ENCODE data around the gene PRCC. TPM values are rescaled to one million over a fixed set of nuclear protein-coding genes. Genes with fewer than 3 reads are reported as not detected.

The PRCC gene
- total and polyA plus RNA-seq, 4 donors, result 23.9 to 110 (median 71.0) TPM

DNA sequence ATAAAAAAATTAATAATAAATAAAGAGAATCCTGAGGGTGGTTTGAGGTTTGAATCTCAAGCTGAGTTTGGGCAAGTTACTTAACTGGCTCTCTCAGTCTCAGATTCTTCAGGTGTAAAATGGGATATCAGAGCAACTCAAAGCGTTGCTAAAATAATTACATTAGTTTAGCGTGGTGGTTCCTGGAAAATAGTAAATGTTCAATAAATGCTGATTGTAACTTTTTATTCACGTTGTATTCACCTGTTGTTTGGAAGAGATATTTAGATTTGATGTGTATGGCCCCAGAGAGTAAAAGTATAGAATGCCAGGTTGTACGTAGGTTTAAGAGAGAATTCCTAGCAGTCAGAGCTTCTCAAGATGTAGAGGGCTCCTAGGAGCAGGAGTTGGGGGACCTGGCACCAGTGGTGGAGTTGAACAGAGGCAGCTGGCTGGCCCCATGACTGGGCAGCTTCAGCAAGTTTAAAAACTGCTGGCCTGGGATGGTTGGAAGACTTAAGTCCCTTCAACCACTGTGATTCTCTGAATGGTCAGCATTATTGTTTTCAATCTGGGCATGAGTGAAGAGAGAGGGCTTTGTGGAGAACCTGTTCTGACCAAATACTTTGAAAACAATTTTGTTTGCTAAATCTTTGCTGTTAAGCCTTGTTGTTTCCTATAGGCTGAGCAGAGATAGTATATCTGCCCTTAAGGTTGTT, 22.4 kb downstream of the PRCC start:
- no peak overlapping the region for H3K27ac ChIP-seq (ENCODE audit: low read depth, low read length)
- WGBS (ENCODE audit: insufficient coverage), result 97% methylated on average over 3 of the region's 4 CpGs
- H3K9me3 ChIP-seq (ENCODE audit: control insufficient read depth, insufficient read depth, low read length), result no peaks in the 10 kb centered on the region
- H3K27me3 ChIP-seq (ENCODE audit: control insufficient read depth, insufficient read depth, low read length), result no peaks in the 10 kb centered on the region
- H3K36me3 ChIP-seq (ENCODE audit: control insufficient read depth, insufficient read depth, low read length), result peaks cover 65% of the 10 kb centered on the region
- H3K4me3 ChIP-seq (ENCODE audit: low read depth, low read length), result no peak overlapping the region
- no peaks in the 10 kb centered on the region for H3K4me1 ChIP-seq (ENCODE audit: control insufficient read depth, insufficient read depth, low read length)
- DNase-seq (ENCODE audit: low read depth in 4 of 6, low spot score in 6 of 6), result no peak

DNA sequence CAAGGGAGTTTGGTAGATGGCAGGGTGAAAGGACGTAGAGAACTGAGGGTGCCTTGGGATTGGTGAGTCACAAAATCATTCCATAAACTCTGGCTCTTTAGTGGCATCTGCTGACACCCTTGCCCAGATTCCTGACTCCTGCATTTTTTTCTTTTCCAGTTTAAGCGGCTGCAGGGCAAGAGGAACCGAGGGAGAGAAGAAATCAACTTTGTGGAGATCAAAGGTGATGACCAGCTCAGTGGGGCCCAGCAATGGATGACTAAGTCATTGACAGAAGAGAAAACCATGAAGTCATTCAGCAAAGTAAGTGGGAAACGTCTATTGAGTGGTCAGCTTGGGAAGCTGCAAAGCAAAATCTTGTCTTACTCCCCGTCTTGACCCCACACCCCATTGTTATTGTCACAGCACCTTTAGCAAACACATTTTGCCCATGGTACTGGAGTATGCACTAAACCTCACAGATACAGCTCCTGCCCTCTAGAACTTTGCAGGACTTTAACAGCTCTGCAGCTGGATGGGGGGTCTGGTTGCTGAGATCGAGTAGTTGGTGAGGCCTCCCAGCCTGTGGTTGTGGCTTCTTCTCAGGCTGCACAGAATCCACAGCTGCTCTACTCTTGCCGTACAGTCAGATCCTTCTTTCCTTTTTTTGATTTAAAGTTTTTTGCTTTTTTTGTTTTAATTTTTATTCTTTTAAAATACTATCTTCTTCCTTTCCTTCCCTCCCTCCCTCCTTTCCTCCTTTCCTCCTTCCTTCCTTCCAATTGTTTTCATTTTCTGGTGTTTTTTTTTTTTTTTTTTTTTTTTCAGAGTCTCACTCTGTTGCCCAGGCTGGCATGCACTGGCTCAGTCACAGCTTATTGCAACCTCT, 27.4 kb downstream of the PRCC start:
- Histone ChIP-seq H3K36me3 (ENCODE audit: control insufficient read depth, insufficient read depth, low read length) (peaks cover 58% of the 10 kb centered on the region), H3K27ac (ENCODE audit: low read depth, low read length) (no peak overlapping the region), H3K9me3 (ENCODE audit: control insufficient read depth, insufficient read depth, low read length) (no peaks in the 10 kb centered on the region), H3K4me3 (ENCODE audit: low read depth, low read length) (no peak overlapping the region), H3K4me1 (ENCODE audit: control insufficient read depth, insufficient read depth, low read length) (no peaks in the 10 kb centered on the region), H3K27me3 (ENCODE audit: control insufficient read depth, insufficient read depth, low read length) (no peaks in the 10 kb centered on the region)
- no peak for DNase-seq (ENCODE audit: low read depth in 4 of 6, low spot score in 6 of 6)
- 84% methylated on average over 4 of the region's 7 CpGs for WGBS (ENCODE audit: insufficient coverage)

GRCh38 chr1:156795374-156795733, 28.0 kb downstream of the PRCC start:
- Histone ChIP-seq H3K27me3 (ENCODE audit: control insufficient read depth, insufficient read depth, low read length) (no peaks in the 10 kb centered on the region), H3K4me1 (ENCODE audit: control insufficient read depth, insufficient read depth, low read length) (no peaks in the 10 kb centered on the region), H3K4me3 (ENCODE audit: low read depth, low read length) (no peak overlapping the region), H3K36me3 (ENCODE audit: control insufficient read depth, insufficient read depth, low read length) (peaks cover 56% of the 10 kb centered on the region), H3K27ac (ENCODE audit: low read depth, low read length) (no peak overlapping the region), H3K9me3 (ENCODE audit: control insufficient read depth, insufficient read depth, low read length) (no peaks in the 10 kb centered on the region)
- 97% methylated on average over 5 of the region's 5 CpGs for WGBS (ENCODE audit: insufficient coverage)
- DNase-seq (ENCODE audit: low read depth in 4 of 6, low spot score in 6 of 6), result no peak

DNA sequence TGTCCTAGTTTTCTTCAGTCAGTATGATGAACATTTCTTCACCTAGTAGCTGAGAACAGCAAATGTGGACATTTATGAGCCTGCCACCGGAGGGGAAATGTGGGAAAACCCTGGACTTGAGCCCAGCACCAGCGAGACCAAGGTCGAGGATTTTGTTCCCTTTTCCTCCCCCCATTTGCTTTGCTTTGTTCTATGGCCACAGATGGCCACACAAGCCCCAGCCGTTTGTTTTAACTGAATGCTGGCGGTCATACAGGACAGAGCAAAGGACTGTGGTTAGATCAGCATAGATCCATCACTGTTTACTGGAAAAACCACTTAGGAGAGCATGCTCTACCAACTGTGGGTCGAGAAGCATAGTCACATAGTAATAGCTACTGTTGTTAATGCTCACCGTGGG, 28.5 kb downstream of the PRCC start:
- H3K36me3 ChIP-seq (ENCODE audit: control insufficient read depth, insufficient read depth, low read length), result peaks cover 58% of the 10 kb centered on the region
- H3K9me3 ChIP-seq (ENCODE audit: control insufficient read depth, insufficient read depth, low read length), result no peaks in the 10 kb centered on the region
- no peaks in the 10 kb centered on the region for H3K4me1 ChIP-seq (ENCODE audit: control insufficient read depth, insufficient read depth, low read length)
- WGBS (ENCODE audit: insufficient coverage), result 65% methylated on average over 4 of the region's 7 CpGs
- no peak for DNase-seq (ENCODE audit: low read depth in 4 of 6, low spot score in 6 of 6)
- H3K4me3 ChIP-seq (ENCODE audit: low read depth, low read length), result no peak overlapping the region
- H3K27ac ChIP-seq (ENCODE audit: low read depth, low read length), result no peak overlapping the region
- H3K27me3 ChIP-seq (ENCODE audit: control insufficient read depth, insufficient read depth, low read length), result no peaks in the 10 kb centered on the region

DNA sequence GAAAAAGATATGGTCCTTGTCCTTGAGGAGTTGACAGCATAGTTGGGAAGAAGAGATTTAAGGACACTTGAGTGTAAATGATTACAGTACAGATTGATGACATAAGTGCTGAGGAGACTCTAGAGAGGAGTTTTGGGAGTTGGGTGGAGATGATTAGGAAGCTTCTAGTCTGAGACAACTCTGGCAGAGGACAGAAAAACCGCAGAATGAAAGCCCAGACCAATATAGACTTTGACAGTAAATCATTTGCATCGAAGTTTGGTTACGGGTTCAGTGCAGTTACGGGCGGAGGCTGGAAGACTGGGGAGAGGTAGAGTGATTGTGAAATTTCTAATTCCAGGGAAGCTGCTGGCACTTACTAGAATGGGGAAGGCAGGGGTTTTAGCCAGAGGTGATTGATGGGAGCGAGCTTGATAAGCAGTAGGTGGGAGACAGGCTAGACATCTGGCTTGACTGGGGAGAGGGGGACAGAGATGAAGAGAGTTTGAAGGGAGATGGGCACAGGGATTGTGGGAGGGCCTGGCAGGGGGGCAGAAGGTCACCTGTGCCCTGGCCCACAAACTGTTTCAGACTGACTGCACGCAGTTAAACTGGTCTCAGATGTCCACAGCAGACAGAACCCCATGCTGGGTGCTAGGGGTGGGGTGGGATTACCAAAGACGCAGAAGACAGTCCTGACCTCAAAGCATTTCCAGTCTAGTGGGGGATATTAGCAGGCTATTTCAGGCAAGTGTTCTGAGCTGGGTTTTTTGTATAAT, 29.2 kb downstream of the PRCC start:
- Histone ChIP-seq H3K9me3 (ENCODE audit: control insufficient read depth, insufficient read depth, low read length) (no peaks in the 10 kb centered on the region), H3K36me3 (ENCODE audit: control insufficient read depth, insufficient read depth, low read length) (peaks cover 61% of the 10 kb centered on the region), H3K4me3 (ENCODE audit: low read depth, low read length) (no peak overlapping the region), H3K27me3 (ENCODE audit: control insufficient read depth, insufficient read depth, low read length) (no peaks in the 10 kb centered on the region), H3K27ac (ENCODE audit: low read depth, low read length) (no peak overlapping the region), H3K4me1 (ENCODE audit: control insufficient read depth, insufficient read depth, low read length) (no peaks in the 10 kb centered on the region)
- DNase-seq (ENCODE audit: low read depth in 4 of 6, low spot score in 6 of 6), result no peak
- 89% methylated on average over 8 of the region's 8 CpGs for WGBS (ENCODE audit: insufficient coverage)

DNA sequence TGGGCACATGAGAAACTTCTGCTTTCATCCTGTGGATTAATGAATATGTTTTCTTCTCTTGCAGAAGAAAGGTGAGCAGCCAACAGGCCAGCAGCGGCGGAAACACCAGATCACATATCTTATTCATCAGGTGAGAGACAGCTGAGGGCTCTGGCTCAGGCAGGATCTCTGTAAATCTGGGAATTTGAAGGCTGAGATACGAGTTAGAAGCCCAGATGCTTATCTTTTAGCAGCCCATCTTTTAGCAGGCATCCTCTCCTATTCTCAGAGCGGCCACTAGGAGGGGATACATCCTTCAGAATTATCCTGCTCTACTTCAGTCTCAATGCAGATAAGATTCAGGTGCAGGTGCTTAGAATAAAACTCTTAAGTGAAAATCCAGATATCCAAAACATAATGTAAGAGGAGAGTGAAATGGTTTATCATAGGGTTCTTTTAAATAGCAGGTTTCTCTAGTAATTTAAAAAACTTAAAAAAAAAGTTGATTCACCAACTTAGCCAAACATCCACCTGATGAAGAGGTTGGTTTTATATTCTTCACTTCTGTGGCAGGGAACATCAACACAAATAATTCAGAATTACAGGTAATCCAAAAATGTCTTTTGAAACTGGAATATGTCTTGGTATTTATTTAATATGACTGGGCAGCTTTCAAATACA, 30.0 kb downstream of the PRCC start:
- peak in 4 of 6 donors; percentile 32 to 91 (median 70) for DNase-seq (ENCODE audit: low read depth in 4 of 6, low spot score in 6 of 6)
- H3K27ac ChIP-seq (ENCODE audit: low read depth, low read length), result no peak overlapping the region
- H3K27me3 ChIP-seq (ENCODE audit: control insufficient read depth, insufficient read depth, low read length), result no peaks in the 10 kb centered on the region
- H3K36me3 ChIP-seq (ENCODE audit: control insufficient read depth, insufficient read depth, low read length), result peaks cover 63% of the 10 kb centered on the region
- H3K4me1 ChIP-seq (ENCODE audit: control insufficient read depth, insufficient read depth, low read length), result no peaks in the 10 kb centered on the region
- no peak overlapping the region for H3K4me3 ChIP-seq (ENCODE audit: low read depth, low read length)
- 0% methylated on average over 1 of the region's 4 CpGs for WGBS (ENCODE audit: insufficient coverage)
- no peaks in the 10 kb centered on the region for H3K9me3 ChIP-seq (ENCODE audit: control insufficient read depth, insufficient read depth, low read length)

- 74% methylated on average over 4 of the region's 7 CpGs for WGBS (ENCODE audit: insufficient coverage)
- Histone ChIP-seq H3K27ac (ENCODE audit: low read depth, low read length) (no peak overlapping the region), H3K36me3 (ENCODE audit: control insufficient read depth, insufficient read depth, low read length) (peaks cover 47% of the 10 kb centered on the region), H3K4me1 (ENCODE audit: control insufficient read depth, insufficient read depth, low read length) (peaks cover 27% of the 10 kb centered on the region), H3K9me3 (ENCODE audit: control insufficient read depth, insufficient read depth, low read length) (no peaks in the 10 kb centered on the region), H3K4me3 (ENCODE audit: low read depth, low read length) (no peak overlapping the region), H3K27me3 (ENCODE audit: control insufficient read depth, insufficient read depth, low read length) (no peaks in the 10 kb centered on the region)
- peak in 1 of 6 donors; percentile 22 for DNase-seq (ENCODE audit: low read depth in 4 of 6, low spot score in 6 of 6)
These were observed 34.2 kb downstream of the PRCC start for GRCh38 chr1:156801409-156802121.

DNA sequence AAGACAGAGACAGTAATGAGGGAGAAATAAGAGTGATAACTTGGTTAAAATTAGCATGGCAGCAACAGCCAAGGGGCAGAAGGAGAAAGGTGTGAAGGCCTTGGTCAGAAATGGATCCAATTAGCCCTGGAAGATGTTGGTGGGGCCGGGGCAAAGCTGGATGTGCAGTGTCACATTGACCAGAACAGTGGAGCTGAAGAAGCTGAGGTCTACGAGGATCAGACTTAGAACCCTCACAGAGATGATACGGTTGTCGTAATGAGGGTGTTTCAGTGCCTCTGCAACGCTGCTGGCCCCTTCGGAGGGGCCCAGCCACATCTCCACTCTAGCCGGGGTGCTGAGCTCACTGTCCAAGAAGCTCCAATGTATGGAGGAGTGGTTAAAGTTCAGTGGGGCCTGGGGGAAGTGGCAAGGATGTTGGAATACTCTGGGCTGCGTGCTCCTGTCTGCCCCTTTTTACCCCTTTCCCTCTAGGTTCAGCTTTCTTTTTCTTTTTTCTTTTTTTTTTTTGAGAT, 35.1 kb downstream of the PRCC start:
- DNase-seq (ENCODE audit: low read depth in 4 of 6, low spot score in 6 of 6), result no peak

More for the DNA sequence above, 35.1 kb downstream of the PRCC start:
- Histone ChIP-seq H3K4me3 (ENCODE audit: low read depth, low read length) (no peak overlapping the region), H3K36me3 (ENCODE audit: control insufficient read depth, insufficient read depth, low read length) (peaks cover 44% of the 10 kb centered on the region), H3K27ac (ENCODE audit: low read depth, low read length) (no peak overlapping the region), H3K9me3 (ENCODE audit: control insufficient read depth, insufficient read depth, low read length) (no peaks in the 10 kb centered on the region), H3K4me1 (ENCODE audit: control insufficient read depth, insufficient read depth, low read length) (peaks cover 27% of the 10 kb centered on the region), H3K27me3 (ENCODE audit: control insufficient read depth, insufficient read depth, low read length) (no peaks in the 10 kb centered on the region)
- WGBS (ENCODE audit: insufficient coverage), result 87% methylated on average over 7 of the region's 8 CpGs
